Esophagus muscularis mucosa (tissue), 4 donors: ENCODE data around the gene CNR1.

Source experiments
- EP300 ChIP-seq: sonication (generic); formaldehyde crosslinking; IDR thresholded peaks from one replicate; pipeline ENCODE4 v1.6.1; 2017; ENCODE audit warnings: antibody characterized with exemption
- POLR2A ChIP-seq: fragments of 450-650 bp; IDR thresholded peaks from one replicate; pipeline ENCODE4 v1.6.1; 2017; ENCODE audit warnings: antibody characterized with exemption, moderate library complexity, mild to moderate bottlenecking, low read depth
- POLR2AphosphoS5 ChIP-seq, 2 donors: sonication (generic); formaldehyde crosslinking; IDR thresholded peaks; one replicate each; pipeline ENCODE4 v1.6.1; 2017; ENCODE audit warnings: antibody characterized with exemption in 2 of 2
- TF ChIP-seq, protein P1 (sequence below), 3 experiments: fragments of 200-600 bp in 2 of 3; fragments of 450-650 bp in 1 of 3; sonication (generic) in 2 of 3; IDR thresholded peaks; one replicate each; pipeline ENCODE4 v1.5.1; 2017 to 2019; ENCODE audit warnings: antibody characterized with exemption in 3 of 3, mild to moderate bottlenecking in 2 of 3, moderate library complexity in 1 of 3

DNA sequence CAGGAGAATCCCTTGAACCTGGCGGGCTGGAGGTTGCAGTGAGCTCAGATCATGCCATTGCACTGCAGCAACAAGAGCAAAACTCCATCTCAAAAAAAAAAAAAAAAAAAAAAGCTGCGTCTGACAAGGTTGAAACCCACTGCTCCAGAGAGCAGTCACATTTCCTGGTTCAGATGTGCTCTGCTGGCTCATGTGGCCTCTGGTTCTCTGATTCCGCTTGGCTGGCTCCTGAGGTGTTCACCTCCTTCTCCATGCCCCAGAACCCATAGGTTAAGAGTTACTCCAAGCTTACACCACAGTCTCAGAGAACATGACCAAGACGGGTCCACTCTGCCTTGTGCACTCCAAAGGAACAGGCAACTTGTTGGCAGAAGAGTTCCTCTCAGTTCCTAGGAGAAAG is 8.8 kb upstream of the CNR1 start:
- TF ChIP-seq, protein P1, sequence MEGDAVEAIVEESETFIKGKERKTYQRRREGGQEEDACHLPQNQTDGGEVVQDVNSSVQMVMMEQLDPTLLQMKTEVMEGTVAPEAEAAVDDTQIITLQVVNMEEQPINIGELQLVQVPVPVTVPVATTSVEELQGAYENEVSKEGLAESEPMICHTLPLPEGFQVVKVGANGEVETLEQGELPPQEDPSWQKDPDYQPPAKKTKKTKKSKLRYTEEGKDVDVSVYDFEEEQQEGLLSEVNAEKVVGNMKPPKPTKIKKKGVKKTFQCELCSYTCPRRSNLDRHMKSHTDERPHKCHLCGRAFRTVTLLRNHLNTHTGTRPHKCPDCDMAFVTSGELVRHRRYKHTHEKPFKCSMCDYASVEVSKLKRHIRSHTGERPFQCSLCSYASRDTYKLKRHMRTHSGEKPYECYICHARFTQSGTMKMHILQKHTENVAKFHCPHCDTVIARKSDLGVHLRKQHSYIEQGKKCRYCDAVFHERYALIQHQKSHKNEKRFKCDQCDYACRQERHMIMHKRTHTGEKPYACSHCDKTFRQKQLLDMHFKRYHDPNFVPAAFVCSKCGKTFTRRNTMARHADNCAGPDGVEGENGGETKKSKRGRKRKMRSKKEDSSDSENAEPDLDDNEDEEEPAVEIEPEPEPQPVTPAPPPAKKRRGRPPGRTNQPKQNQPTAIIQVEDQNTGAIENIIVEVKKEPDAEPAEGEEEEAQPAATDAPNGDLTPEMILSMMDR (IDR thresholded peaks at IDR 0.05): no peak
- TF ChIP-seq POLR2A (no peak), EP300 (no peak), POLR2AphosphoS5 (IDR thresholded peaks at IDR 0.05) (no peak)
